Measurements from ENCODE around the gene LRMDA. TPM values are rescaled to one million over a fixed set of nuclear protein-coding genes. Genes with fewer than 3 reads are reported as not detected.

The LRMDA gene
- polyA plus RNA-seq, 2 of the 4 experiments (the other 2 are of a cell fraction): 4.6 to 5.2 TPM

- H3K4me2 ChIP-seq: no peak overlapping the region
- H3K4me1 ChIP-seq: peaks cover under 1% of the 10 kb centered on the region; the same call in 2 of the 3 replicates
- no peaks in the 10 kb centered on the region for H3K9me3 ChIP-seq
- ChIA-PET CTCF (no interaction called here), POLR2A (no interaction called here)
- 58% methylated on average over 3 of the region's 3 CpGs for WGBS (ENCODE audit: missing lambda C conversion rate)
- no peak for TF ChIP-seq JUN (IDR thresholded peaks at IDR 0.05)
- DNase-seq (ENCODE audit: low read depth in 1 of 2, low spot score in 1 of 2) (no peak), FAIRE-seq (no peak), ATAC-seq (no peak)
- no peak overlapping the region for H3K4me3 ChIP-seq
- H3K27ac ChIP-seq: no peak overlapping the region
Observed at GRCh38 chr10:75611993-75612372, 180.6 kb downstream of the LRMDA start.

DNA sequence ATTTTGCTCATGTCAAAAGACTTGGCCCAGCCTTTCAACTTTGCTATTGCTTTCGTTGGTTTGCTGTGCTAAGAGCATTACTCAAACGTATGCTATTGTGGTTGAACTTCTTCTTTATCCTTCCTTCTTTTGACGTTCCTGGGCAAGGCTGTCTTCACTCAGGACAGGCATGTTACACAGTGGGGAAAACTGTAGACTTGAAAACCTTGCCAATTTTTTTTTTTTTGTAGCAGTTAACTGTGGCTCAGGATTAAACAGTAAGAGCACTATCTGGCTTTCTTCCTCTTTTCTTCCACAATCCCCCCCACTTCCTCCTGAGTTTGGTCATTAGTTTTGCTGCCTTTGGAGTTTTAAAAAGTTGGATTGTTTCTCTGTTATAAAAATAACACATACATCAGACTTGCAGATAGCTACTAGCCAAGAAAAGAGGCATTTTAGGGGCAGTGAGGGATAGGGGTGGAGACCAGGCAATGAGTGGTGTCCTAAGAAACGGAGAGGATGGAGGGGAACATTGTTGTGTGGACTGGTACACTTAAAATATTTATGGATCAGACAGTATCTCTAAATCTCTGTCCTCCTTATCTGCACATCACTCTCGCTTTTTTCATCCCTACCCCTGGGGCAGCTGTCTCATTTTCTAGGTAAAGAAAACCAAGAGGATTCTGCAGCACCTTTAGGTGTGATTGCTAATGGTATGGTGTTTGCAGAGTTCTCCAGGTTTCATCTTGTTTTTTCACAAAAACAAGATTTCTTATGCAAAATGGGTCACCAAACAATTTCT lies 181.7 kb downstream of the LRMDA start:
- DNase-seq (ENCODE audit: low read depth in 1 of 2, low spot score in 1 of 2) (no peak), ATAC-seq (no peak), FAIRE-seq (no peak)
- H3K9me3 ChIP-seq: no peaks in the 10 kb centered on the region
- H3K4me3 ChIP-seq: no peak overlapping the region
- ChIA-PET POLR2A (no interaction called here), CTCF (no interaction called here)
- no peak overlapping the region for H3K4me2 ChIP-seq
- no peaks in the 10 kb centered on the region for H3K4me1 ChIP-seq
- TF ChIP-seq POLR2AphosphoS2 (conservative IDR thresholded peaks at IDR 0.05; ENCODE audit: low read length) (no peak), CEBPB (IDR thresholded peaks at IDR 0.05) (no peak), USF2 (IDR thresholded peaks at IDR 0.05) (no peak), HES2 (IDR thresholded peaks at IDR 0.05) (no peak), FOXS1 (CRISPR knock-in tag; IDR thresholded peaks at IDR 0.05) (no peak), FOSB (CRISPR knock-in tag; IDR thresholded peaks at IDR 0.05) (no peak), CTCF (IDR thresholded peaks at IDR 0.05) (no peak), ESRRA (IDR thresholded peaks at IDR 0.05; ENCODE audit: borderline replicate concordance, low read length) (no peak), MYC (IDR thresholded peaks at IDR 0.05; ENCODE audit: borderline replicate concordance, low read length) (no peak), RNF2 (IDR thresholded peaks at IDR 0.05; ENCODE audit: borderline replicate concordance, low read depth) (no peak), HOXB13 (CRISPR knock-in tag; IDR thresholded peaks at IDR 0.05; ENCODE audit: low read depth) (no peak), RFX5 (IDR thresholded peaks at IDR 0.05) (no peak), HDAC2 (IDR thresholded peaks at IDR 0.05) (no peak), CHD4 (IDR thresholded peaks at IDR 0.05; ENCODE audit: borderline replicate concordance) (no peak), HOXA7 (CRISPR knock-in tag; IDR thresholded peaks at IDR 0.05) (no peak), BHLHE40 (IDR thresholded peaks at IDR 0.05; ENCODE audit: low read depth, low read length) (no peak)
- TF ChIP-seq, protein P1, sequence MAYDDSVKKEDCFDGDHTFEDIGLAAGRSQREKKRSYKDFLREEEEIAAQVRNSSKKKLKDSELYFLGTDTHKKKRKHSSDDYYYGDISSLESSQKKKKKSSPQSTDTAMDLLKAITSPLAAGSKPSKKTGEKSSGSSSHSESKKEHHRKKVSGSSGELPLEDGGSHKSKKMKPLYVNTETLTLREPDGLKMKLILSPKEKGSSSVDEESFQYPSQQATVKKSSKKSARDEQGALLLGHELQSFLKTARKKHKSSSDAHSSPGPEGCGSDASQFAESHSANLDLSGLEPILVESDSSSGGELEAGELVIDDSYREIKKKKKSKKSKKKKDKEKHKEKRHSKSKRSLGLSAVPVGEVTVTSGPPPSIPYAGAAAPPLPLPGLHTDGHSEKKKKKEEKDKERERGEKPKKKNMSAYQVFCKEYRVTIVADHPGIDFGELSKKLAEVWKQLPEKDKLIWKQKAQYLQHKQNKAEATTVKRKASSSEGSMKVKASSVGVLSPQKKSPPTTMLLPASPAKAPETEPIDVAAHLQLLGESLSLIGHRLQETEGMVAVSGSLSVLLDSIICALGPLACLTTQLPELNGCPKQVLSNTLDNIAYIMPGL (CRISPR knock-in tag; IDR thresholded peaks at IDR 0.05; ENCODE audit: borderline replicate concordance): no peak
- H3K27ac ChIP-seq: no peak overlapping the region
- WGBS (ENCODE audit: missing lambda C conversion rate): 44% methylated on average over 5 of the region's 5 CpGs

Measured in A549 (cell line).